Panc1 (cell line): ENCODE data around the gene ATXN7. TPM values are rescaled to one million over a fixed set of nuclear protein-coding genes. Genes with fewer than 3 reads are reported as not detected.

ENCODE experiments used
- ATAC-seq: fragments of 200-7000 bp; cut with Tn5 transposase; 2 replicates; pipeline ENCODE4 v1.9.1; 2020; ENCODE audit warnings: mild to moderate bottlenecking, moderate library complexity
- BruUV-seq: library from RNA; stranded (reverse); fragments of 400-500 nt; replicated peaks from 2 replicates; lab custom pipeline; 2021; lab: Mats Ljungman, UMichigan
- CTCF ChIA-PET: fragments of 300-600 bp; sonication (Branson Sonifier 250); formaldehyde crosslinking; loops from one replicate; lab custom pipeline; 2022; ENCODE audit warnings: antibody characterized with exemption; lab: Charles Lee
- POLR2A ChIA-PET: fragments of 300-600 bp; sonication (Branson Sonifier 250); formaldehyde crosslinking; loops from one replicate; lab custom pipeline; 2022; ENCODE audit warnings: antibody characterized with exemption; lab: Charles Lee
- DNase-seq: peaks from one replicate; pipeline ENCODE4 v3.0.0-alpha.2; 2010; ENCODE audit warnings: low read depth, low spot score
- H3K27ac ChIP-seq: 2 replicates; pipeline ENCODE4 v1.5.1; 2011; ENCODE audit warnings: mild to moderate bottlenecking, low read length, inconsistent platforms
- H3K27me3 ChIP-seq: fragments of 200-500 bp; sonication (Bioruptor generic); 2 replicates; pipeline ENCODE4 v1.6.0; 2014; ENCODE audit warnings: low read length, inconsistent platforms; ENCODE audit not compliant: control insufficient read depth, insufficient read depth
- H3K36me3 ChIP-seq: fragments of 200-500 bp; sonication (Bioruptor generic); 2 replicates; pipeline ENCODE4 v1.5.1; 2014; ENCODE audit warnings: inconsistent platforms, mild to moderate bottlenecking, low read length, moderate library complexity; ENCODE audit not compliant: control insufficient read depth, insufficient read depth
- H3K4me1 ChIP-seq: 2 replicates; pipeline ENCODE4 v1.5.1; 2011; ENCODE audit warnings: inconsistent platforms, mild to moderate bottlenecking, low read length, moderate library complexity; ENCODE audit not compliant: control insufficient read depth, insufficient read depth
- H3K4me3 ChIP-seq, 2 experiments: 2 replicates each; pipeline ENCODE4 v1.5.1; 2011 to 2012; ENCODE audit warnings: low read depth in 2 of 2, low read length in 2 of 2, mild to moderate bottlenecking in 2 of 2, inconsistent platforms in 1 of 2, moderate library complexity in 1 of 2
- H3K9me3 ChIP-seq: fragments of 200-500 bp; sonication (Bioruptor generic); 2 replicates; pipeline ENCODE4 v1.5.1; 2014; ENCODE audit warnings: low read depth, mild to moderate bottlenecking, inconsistent platforms, low read length, moderate library complexity; ENCODE audit not compliant: control insufficient read depth, insufficient read depth
- POLR2AphosphoS5 ChIP-seq: IDR thresholded peaks from 2 replicates; pipeline ENCODE4 v1.6.1; 2012; ENCODE audit warnings: mild to moderate bottlenecking, low read depth, low read length, moderate library complexity
- SIN3A ChIP-seq: IDR thresholded peaks from 2 replicates; pipeline ENCODE4 v1.6.1; 2012; ENCODE audit warnings: low read depth, mild to moderate bottlenecking, low read length, moderate library complexity, borderline replicate concordance; ENCODE audit not compliant: insufficient read depth
- TCF7L2 ChIP-seq: IDR thresholded peaks from 2 replicates; pipeline ENCODE4 v1.6.1; 2011; ENCODE audit warnings: mild to moderate bottlenecking, low read depth, low read length, inconsistent platforms
- in situ Hi-C: cut with HindIII; loops from 2 replicates; pipeline ENCODE4 v1.10.0; 2016; ENCODE audit warnings: low sequenced_read_pairs, low pct_unique_long_range_greater_than_20kb
- intact Hi-C: fragments of 100-400 bp; cut with micrococcal nuclease; formaldehyde crosslinking; loops from one replicate; pipeline ENCODE4 v1.10.0; 2022; ENCODE audit not compliant: unreplicated experiment
- total RNA-seq: library from RNA; stranded (reverse); gene quantifications from one replicate; pipeline ENCODE4 v1.2.1, GENCODE V29; 2021; ENCODE audit not compliant: unreplicated experiment
- TF ChIP-seq, protein P1 (sequence below): fragments of 450-650 bp; IDR thresholded peaks from 2 replicates; pipeline ENCODE4 v1.5.1; 2017; ENCODE audit warnings: mild to moderate bottlenecking
- TF ChIP-seq, protein P2 (sequence below), 2 experiments: IDR thresholded peaks; 2 replicates each; pipeline ENCODE4 v1.6.1; 2011 to 2012; ENCODE audit warnings: low read depth in 2 of 2, control low read depth in 1 of 2, low read length in 1 of 2, mild to moderate bottlenecking in 1 of 2, moderate library complexity in 1 of 2; ENCODE audit not compliant: insufficient read depth in 1 of 2

Gene ATXN7
- total RNA-seq, 1 experiment from 2014 or later, result 17.3 TPM

DNA sequence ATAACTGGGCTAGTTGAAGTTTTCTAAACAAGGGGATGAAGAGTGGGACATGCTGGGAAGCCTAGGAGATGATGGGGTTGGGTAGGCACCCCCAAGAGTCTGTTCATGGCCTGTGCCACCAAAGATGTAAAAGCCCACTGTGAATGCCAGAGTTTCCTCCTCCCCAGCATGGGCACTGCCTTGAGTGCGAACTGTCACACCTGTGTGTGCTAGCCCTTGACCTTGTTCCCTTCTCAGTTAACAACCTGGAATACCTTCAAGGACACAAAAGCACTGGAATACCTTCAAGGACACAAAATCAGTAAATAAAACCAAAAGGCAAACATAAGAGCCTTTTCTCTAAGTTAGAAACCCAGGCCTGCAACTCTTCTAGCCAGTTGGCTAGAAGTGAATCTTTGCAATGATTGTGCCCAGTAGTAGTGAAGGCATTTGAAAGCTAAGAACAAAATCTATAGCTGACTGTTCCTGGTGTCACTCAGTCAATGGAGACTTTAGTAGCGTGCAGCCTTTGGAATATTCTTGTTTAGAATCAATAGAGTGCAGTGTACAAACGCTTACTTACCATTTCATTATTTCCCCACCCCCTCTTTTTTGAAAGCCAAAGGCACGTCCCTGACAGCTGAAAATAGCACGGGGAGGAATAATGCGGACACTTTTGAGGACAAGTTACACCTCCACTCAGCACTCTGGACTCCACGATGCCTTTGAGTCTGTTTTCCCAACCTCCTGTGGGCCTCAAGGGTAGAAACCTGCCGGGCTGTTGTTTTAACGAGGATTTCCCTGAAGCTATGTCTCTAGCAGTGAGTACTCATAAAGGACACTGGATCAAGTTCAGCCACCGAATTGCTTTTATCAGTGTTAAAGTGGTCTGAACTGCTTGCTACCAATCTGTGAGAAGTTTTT is 135.4 kb downstream of the ATXN7 start:
- DNase-seq (no peak), ATAC-seq (no peak)
- peaks cover 4% of the 10 kb centered on the region; the same call in 1 of the 2 replicates for H3K36me3 ChIP-seq
- ChIA-PET POLR2A (no interaction called here), CTCF (no interaction called here)
- no peak overlapping the region for H3K4me3 ChIP-seq
- BruUV-seq, result no TSS peak
- H3K27me3 ChIP-seq, result no peaks in the 10 kb centered on the region
- TF ChIP-seq POLR2AphosphoS5, result no peak
- TF ChIP-seq, protein P1, sequence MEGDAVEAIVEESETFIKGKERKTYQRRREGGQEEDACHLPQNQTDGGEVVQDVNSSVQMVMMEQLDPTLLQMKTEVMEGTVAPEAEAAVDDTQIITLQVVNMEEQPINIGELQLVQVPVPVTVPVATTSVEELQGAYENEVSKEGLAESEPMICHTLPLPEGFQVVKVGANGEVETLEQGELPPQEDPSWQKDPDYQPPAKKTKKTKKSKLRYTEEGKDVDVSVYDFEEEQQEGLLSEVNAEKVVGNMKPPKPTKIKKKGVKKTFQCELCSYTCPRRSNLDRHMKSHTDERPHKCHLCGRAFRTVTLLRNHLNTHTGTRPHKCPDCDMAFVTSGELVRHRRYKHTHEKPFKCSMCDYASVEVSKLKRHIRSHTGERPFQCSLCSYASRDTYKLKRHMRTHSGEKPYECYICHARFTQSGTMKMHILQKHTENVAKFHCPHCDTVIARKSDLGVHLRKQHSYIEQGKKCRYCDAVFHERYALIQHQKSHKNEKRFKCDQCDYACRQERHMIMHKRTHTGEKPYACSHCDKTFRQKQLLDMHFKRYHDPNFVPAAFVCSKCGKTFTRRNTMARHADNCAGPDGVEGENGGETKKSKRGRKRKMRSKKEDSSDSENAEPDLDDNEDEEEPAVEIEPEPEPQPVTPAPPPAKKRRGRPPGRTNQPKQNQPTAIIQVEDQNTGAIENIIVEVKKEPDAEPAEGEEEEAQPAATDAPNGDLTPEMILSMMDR, result no peak
- TF ChIP-seq, protein P2, sequence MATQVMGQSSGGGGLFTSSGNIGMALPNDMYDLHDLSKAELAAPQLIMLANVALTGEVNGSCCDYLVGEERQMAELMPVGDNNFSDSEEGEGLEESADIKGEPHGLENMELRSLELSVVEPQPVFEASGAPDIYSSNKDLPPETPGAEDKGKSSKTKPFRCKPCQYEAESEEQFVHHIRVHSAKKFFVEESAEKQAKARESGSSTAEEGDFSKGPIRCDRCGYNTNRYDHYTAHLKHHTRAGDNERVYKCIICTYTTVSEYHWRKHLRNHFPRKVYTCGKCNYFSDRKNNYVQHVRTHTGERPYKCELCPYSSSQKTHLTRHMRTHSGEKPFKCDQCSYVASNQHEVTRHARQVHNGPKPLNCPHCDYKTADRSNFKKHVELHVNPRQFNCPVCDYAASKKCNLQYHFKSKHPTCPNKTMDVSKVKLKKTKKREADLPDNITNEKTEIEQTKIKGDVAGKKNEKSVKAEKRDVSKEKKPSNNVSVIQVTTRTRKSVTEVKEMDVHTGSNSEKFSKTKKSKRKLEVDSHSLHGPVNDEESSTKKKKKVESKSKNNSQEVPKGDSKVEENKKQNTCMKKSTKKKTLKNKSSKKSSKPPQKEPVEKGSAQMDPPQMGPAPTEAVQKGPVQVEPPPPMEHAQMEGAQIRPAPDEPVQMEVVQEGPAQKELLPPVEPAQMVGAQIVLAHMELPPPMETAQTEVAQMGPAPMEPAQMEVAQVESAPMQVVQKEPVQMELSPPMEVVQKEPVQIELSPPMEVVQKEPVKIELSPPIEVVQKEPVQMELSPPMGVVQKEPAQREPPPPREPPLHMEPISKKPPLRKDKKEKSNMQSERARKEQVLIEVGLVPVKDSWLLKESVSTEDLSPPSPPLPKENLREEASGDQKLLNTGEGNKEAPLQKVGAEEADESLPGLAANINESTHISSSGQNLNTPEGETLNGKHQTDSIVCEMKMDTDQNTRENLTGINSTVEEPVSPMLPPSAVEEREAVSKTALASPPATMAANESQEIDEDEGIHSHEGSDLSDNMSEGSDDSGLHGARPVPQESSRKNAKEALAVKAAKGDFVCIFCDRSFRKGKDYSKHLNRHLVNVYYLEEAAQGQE (IDR thresholded peaks at IDR 0.05; ENCODE audit: insufficient read depth in 1 of 2, low read depth in 2 of 2, low read length in 1 of 2), result no peak
- TF ChIP-seq TCF7L2, result no peak
- no peak for TF ChIP-seq SIN3A
- H3K27ac ChIP-seq, result no peak overlapping the region
- intact Hi-C loops, result no loop called here
- in situ Hi-C loops, result no loop called here
- H3K9me3 ChIP-seq, result no peaks in the 10 kb centered on the region
- no peaks in the 10 kb centered on the region for H3K4me1 ChIP-seq

DNA sequence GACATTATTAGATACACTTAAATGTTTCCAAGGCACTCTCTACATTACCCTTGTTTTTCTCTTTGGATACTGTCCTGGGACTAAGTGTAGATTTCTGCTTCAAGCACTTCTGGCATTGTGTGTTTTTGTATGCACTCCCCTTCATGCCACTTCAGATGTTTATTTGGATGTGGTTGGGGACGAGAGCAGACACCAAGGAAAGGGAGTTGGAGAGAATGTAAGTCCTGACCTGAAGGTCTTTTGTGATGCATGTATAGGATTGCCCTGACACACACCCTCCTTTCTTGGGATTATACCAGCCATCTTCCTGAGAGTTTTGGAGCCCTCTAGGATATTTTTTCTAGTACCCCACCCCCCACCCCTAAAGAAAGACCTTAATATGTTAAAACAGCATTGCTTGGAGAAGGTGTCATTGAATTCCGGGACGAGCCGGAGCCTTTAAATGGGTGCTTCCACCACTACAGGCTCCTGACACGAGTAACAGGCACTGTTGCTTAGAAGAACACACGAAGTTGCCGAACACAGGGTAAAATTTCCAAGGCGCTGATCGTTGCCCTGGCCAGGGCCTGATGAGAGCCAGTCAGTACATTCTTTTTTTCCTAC is 136.9 kb downstream of the ATXN7 start:
- Histone ChIP-seq H3K9me3 (no peaks in the 10 kb centered on the region), H3K27ac (no peak overlapping the region), H3K36me3 (peaks cover 3% of the 10 kb centered on the region), H3K4me1 (no peaks in the 10 kb centered on the region), H3K27me3 (no peaks in the 10 kb centered on the region), H3K4me3 (no peak overlapping the region)
- ATAC-seq (no peak), DNase-seq (no peak)
- BruUV-seq, result no TSS peak
- intact Hi-C loops, result no loop called here
- ChIA-PET POLR2A (no interaction called here), CTCF (no interaction called here)
- in situ Hi-C loops, result no loop called here
- TF ChIP-seq TCF7L2, result no peak
- TF ChIP-seq, protein P1, result no peak
- TF ChIP-seq SIN3A, result no peak
- TF ChIP-seq, protein P2 (IDR thresholded peaks at IDR 0.05; ENCODE audit: insufficient read depth in 1 of 2, low read depth in 2 of 2, low read length in 1 of 2), result no peak
- no peak for TF ChIP-seq POLR2AphosphoS5
